ENCODE measurements around the gene ADGRE3. TPM values are rescaled to one million over a fixed set of nuclear protein-coding genes. Genes with fewer than 3 reads are reported as not detected.

Gene ADGRE3, protein sequence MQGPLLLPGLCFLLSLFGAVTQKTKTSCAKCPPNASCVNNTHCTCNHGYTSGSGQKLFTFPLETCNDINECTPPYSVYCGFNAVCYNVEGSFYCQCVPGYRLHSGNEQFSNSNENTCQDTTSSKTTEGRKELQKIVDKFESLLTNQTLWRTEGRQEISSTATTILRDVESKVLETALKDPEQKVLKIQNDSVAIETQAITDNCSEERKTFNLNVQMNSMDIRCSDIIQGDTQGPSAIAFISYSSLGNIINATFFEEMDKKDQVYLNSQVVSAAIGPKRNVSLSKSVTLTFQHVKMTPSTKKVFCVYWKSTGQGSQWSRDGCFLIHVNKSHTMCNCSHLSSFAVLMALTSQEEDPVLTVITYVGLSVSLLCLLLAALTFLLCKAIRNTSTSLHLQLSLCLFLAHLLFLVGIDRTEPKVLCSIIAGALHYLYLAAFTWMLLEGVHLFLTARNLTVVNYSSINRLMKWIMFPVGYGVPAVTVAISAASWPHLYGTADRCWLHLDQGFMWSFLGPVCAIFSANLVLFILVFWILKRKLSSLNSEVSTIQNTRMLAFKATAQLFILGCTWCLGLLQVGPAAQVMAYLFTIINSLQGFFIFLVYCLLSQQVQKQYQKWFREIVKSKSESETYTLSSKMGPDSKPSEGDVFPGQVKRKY
- total RNA-seq (under 1 TPM; 0.28 to 0.67 TPM), polyA plus RNA-seq (under 1 TPM; 0.15 to 0.17 TPM)

DNA sequence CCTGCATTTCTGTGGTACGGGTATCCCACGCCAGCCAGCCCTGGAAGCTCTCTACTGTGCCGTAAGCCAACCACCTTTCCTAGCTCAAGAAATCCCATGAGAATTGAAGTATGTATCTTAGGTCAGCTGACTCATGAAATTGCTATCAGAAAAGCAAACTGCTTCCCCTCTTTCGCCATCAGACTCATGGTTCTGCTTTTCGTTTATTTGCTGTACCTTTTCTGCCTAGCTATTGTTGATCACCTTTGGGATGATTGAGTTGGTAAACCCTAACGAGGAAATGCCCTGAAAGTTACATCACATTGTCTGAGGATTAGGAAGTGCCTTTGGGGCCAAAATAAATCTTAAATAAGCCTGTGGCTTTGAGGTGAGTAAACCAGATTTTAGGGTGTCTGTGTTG, at the start of gene ADGRE3:
Gene ADGRE3 (minus strand): TSS at position 81 of the 400 bp plus-strand sequence. CDS start 74 bp downstream, at position 7.
- WGBS: 63% methylated on average over 6 of the region's 6 CpGs
- H3K36me3 ChIP-seq (ENCODE audit: control insufficient read depth in 4 of 4, insufficient read depth in 3 of 4, low read depth in 1 of 4, low read length in 3 of 4): no peaks in the 10 kb centered on the region
- no peak for TF ChIP-seq RAD21 (IDR thresholded peaks at IDR 0.05)
- no peak for TF ChIP-seq SP1 (IDR thresholded peaks at IDR 0.05)
- TF ChIP-seq TAF1 (conservative IDR thresholded peaks at IDR 0.05): no peak
- no peak for TF ChIP-seq JUND (IDR thresholded peaks at IDR 0.05)
- TF ChIP-seq, protein P1, sequence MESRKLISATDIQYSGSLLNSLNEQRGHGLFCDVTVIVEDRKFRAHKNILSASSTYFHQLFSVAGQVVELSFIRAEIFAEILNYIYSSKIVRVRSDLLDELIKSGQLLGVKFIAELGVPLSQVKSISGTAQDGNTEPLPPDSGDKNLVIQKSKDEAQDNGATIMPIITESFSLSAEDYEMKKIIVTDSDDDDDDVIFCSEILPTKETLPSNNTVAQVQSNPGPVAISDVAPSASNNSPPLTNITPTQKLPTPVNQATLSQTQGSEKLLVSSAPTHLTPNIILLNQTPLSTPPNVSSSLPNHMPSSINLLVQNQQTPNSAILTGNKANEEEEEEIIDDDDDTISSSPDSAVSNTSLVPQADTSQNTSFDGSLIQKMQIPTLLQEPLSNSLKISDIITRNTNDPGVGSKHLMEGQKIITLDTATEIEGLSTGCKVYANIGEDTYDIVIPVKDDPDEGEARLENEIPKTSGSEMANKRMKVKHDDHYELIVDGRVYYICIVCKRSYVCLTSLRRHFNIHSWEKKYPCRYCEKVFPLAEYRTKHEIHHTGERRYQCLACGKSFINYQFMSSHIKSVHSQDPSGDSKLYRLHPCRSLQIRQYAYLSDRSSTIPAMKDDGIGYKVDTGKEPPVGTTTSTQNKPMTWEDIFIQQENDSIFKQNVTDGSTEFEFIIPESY (IDR thresholded peaks at IDR 0.05): no peak
- TF ChIP-seq, protein P2, sequence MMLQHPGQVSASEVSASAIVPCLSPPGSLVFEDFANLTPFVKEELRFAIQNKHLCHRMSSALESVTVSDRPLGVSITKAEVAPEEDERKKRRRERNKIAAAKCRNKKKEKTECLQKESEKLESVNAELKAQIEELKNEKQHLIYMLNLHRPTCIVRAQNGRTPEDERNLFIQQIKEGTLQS (IDR thresholded peaks at IDR 0.05): no peak
- no peak for TF ChIP-seq HNF4A (conservative IDR thresholded peaks at IDR 0.05)
- no peak for TF ChIP-seq NR2F2 (IDR thresholded peaks at IDR 0.05)
- TF ChIP-seq RXRA (IDR thresholded peaks at IDR 0.05): no peak
- no peak for TF ChIP-seq FOXA2 (IDR thresholded peaks at IDR 0.05)
- TF ChIP-seq YY1 (IDR thresholded peaks at IDR 0.05): no peak
- TF ChIP-seq, protein P3, sequence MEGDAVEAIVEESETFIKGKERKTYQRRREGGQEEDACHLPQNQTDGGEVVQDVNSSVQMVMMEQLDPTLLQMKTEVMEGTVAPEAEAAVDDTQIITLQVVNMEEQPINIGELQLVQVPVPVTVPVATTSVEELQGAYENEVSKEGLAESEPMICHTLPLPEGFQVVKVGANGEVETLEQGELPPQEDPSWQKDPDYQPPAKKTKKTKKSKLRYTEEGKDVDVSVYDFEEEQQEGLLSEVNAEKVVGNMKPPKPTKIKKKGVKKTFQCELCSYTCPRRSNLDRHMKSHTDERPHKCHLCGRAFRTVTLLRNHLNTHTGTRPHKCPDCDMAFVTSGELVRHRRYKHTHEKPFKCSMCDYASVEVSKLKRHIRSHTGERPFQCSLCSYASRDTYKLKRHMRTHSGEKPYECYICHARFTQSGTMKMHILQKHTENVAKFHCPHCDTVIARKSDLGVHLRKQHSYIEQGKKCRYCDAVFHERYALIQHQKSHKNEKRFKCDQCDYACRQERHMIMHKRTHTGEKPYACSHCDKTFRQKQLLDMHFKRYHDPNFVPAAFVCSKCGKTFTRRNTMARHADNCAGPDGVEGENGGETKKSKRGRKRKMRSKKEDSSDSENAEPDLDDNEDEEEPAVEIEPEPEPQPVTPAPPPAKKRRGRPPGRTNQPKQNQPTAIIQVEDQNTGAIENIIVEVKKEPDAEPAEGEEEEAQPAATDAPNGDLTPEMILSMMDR (IDR thresholded peaks at IDR 0.05; ENCODE audit: low read depth, low read length, missing input control): no peak
- TF ChIP-seq GABPA (IDR thresholded peaks at IDR 0.05 in 1 of 2, conservative IDR thresholded peaks at IDR 0.05 in 1 of 2): no peak
- TF ChIP-seq, protein P4, sequence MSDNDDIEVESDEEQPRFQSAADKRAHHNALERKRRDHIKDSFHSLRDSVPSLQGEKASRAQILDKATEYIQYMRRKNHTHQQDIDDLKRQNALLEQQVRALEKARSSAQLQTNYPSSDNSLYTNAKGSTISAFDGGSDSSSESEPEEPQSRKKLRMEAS (IDR thresholded peaks at IDR 0.05): no peak
- no peak for TF ChIP-seq FOXA1 (IDR thresholded peaks at IDR 0.05)
- TF ChIP-seq, protein P5, sequence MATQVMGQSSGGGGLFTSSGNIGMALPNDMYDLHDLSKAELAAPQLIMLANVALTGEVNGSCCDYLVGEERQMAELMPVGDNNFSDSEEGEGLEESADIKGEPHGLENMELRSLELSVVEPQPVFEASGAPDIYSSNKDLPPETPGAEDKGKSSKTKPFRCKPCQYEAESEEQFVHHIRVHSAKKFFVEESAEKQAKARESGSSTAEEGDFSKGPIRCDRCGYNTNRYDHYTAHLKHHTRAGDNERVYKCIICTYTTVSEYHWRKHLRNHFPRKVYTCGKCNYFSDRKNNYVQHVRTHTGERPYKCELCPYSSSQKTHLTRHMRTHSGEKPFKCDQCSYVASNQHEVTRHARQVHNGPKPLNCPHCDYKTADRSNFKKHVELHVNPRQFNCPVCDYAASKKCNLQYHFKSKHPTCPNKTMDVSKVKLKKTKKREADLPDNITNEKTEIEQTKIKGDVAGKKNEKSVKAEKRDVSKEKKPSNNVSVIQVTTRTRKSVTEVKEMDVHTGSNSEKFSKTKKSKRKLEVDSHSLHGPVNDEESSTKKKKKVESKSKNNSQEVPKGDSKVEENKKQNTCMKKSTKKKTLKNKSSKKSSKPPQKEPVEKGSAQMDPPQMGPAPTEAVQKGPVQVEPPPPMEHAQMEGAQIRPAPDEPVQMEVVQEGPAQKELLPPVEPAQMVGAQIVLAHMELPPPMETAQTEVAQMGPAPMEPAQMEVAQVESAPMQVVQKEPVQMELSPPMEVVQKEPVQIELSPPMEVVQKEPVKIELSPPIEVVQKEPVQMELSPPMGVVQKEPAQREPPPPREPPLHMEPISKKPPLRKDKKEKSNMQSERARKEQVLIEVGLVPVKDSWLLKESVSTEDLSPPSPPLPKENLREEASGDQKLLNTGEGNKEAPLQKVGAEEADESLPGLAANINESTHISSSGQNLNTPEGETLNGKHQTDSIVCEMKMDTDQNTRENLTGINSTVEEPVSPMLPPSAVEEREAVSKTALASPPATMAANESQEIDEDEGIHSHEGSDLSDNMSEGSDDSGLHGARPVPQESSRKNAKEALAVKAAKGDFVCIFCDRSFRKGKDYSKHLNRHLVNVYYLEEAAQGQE (IDR thresholded peaks at IDR 0.05): no peak
- DNase-seq (ENCODE audit: low spot score): no peak
- H3K27me3 ChIP-seq (ENCODE audit: control insufficient read depth in 4 of 4, insufficient read depth in 4 of 4, low read length in 3 of 4): peaks cover 0 to 9% (median 3%) of the 10 kb centered on the region in 4 donors
- no peaks in the 10 kb centered on the region for H3K4me1 ChIP-seq (ENCODE audit: control insufficient read depth in 4 of 4, insufficient read depth in 4 of 4, low read length in 3 of 4)
- H3K27ac ChIP-seq (ENCODE audit: low read depth in 1 of 2, low read length in 2 of 2): no peak within 1 kb of the TSS
- peaks cover 3 to 11% (median 4%) of the 10 kb centered on the region in 4 donors for H3K9me3 ChIP-seq (ENCODE audit: control insufficient read depth in 4 of 4, low read length in 3 of 4)
- no peak within 1 kb of the TSS for H3K9ac ChIP-seq (ENCODE audit: low read depth in 1 of 2, low read length in 2 of 2)
- H3K4me3 ChIP-seq (ENCODE audit: low read depth in 1 of 3, low read length in 3 of 3): no peak within 1 kb of the TSS

All from liver (tissue), 9 donors.